Measurements from ENCODE around the gene SLMAP. TPM values are rescaled to one million over a fixed set of nuclear protein-coding genes. Genes with fewer than 3 reads are reported as not detected.

Gene SLMAP
- total RNA-seq, 1 donor from 2014 or later, result 116 TPM

- Mint-ChIP-seq H3K27me3 (ENCODE audit: low read depth) (no peaks in the 10 kb centered on the region), H3K36me3 (ENCODE audit: low read depth) (peaks cover 9% of the 10 kb centered on the region), H3K27ac (ENCODE audit: unreplicated experiment) (peak overlapping the region; percentile 82), H3K4me3 (ENCODE audit: unreplicated experiment) (peak overlapping the region; percentile 68), H3K9me3 (ENCODE audit: low read depth) (no peaks in the 10 kb centered on the region), H3K4me1 (ENCODE audit: low read depth) (peaks cover 47% of the 10 kb centered on the region)
- no peak for DNase-seq (ENCODE audit: low spot score)
- no peak for TF ChIP-seq CTCF (IDR thresholded peaks at IDR 0.05)
Observed at GRCh38 chr3:57890874-57891273, 134.8 kb downstream of the SLMAP start.

GRCh38 chr3:57892423-57892822 is 136.3 kb downstream of the SLMAP start:
- Mint-ChIP-seq H3K27ac (ENCODE audit: unreplicated experiment) (peak overlapping the region; percentile 74), H3K4me1 (ENCODE audit: low read depth) (peaks cover 58% of the 10 kb centered on the region), H3K36me3 (ENCODE audit: low read depth) (peaks cover 10% of the 10 kb centered on the region), H3K9me3 (ENCODE audit: low read depth) (no peaks in the 10 kb centered on the region), H3K27me3 (ENCODE audit: low read depth) (no peaks in the 10 kb centered on the region), H3K4me3 (ENCODE audit: unreplicated experiment) (peak overlapping the region; percentile 59)
- no peak for TF ChIP-seq CTCF (IDR thresholded peaks at IDR 0.05)
- no peak for DNase-seq (ENCODE audit: low spot score)

DNA sequence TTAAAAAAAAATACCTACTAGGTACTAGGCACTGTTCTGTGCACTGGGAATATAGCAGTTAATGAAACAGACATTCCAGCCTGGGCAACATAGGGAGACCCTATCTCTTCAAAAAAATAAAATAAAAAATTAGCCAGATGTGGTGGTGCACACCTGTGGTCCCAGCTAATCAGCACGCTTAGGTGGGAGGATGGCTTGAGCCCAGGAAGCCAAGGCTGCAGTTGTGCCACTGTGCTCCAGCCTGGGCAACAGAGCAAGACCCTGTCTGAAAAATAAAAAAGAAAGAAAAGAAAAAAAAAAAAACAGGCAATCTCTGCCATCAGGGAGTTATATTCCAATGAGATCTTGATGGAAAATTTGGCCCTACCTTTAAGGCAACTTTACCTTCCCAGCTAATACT is 137.0 kb downstream of the SLMAP start:
- Mint-ChIP-seq H3K27ac (ENCODE audit: unreplicated experiment) (peak overlapping the region; percentile 74), H3K36me3 (ENCODE audit: low read depth) (peaks cover 9% of the 10 kb centered on the region), H3K4me3 (ENCODE audit: unreplicated experiment) (no peak overlapping the region), H3K4me1 (ENCODE audit: low read depth) (peaks cover 58% of the 10 kb centered on the region), H3K9me3 (ENCODE audit: low read depth) (no peaks in the 10 kb centered on the region), H3K27me3 (ENCODE audit: low read depth) (no peaks in the 10 kb centered on the region)
- TF ChIP-seq CTCF (IDR thresholded peaks at IDR 0.05), result no peak
- no peak for DNase-seq (ENCODE audit: low spot score)

DNA sequence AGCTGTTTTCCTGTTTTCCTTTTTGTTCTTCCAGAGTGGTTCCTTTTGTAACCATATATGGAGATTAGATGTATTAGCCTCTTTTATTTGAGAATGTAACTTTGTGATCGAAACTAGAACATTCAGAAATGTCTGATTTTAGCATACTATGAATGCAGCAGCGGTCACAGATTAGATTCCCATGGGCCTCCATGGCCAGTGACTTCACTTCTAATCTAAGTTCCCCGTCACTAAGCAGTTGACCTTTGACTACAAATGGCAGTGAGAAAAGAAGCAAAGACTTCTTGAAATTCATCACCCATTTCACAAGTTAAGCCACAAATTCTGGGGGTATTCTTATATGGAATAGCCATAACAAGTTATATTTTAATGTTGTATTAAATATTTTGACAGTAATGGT is 137.6 kb downstream of the SLMAP start:
- H3K4me3 Mint-ChIP-seq (ENCODE audit: unreplicated experiment), result no peak overlapping the region
- H3K36me3 Mint-ChIP-seq (ENCODE audit: low read depth), result peaks cover 9% of the 10 kb centered on the region
- peak overlapping the region; percentile 74 for H3K27ac Mint-ChIP-seq (ENCODE audit: unreplicated experiment)
- DNase-seq (ENCODE audit: low spot score), result no peak
- H3K27me3 Mint-ChIP-seq (ENCODE audit: low read depth), result no peaks in the 10 kb centered on the region
- TF ChIP-seq CTCF (IDR thresholded peaks at IDR 0.05), result no peak
- H3K4me1 Mint-ChIP-seq (ENCODE audit: low read depth), result peaks cover 58% of the 10 kb centered on the region
- no peaks in the 10 kb centered on the region for H3K9me3 Mint-ChIP-seq (ENCODE audit: low read depth)

DNA sequence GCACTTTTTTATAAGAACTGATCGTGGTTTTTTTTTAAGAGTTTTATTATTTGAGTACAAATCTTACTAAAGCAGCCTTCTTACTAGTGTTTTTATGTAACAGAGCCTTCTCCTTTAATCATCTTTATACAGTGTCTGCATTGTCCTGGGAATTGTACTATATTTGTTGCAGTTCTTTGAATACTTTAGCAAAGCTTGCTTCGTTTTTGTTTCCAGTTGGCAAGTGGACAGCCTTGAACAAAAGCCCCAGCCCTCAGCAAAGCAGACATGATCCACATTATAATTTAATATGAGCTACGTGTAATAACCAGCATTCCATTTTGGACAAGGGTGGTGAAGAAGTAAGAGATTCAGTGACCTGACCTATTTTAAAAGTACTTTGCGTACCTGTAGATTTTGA is 139.9 kb downstream of the SLMAP start:
- peaks cover 40% of the 10 kb centered on the region for H3K4me1 Mint-ChIP-seq (ENCODE audit: low read depth)
- peaks cover 20% of the 10 kb centered on the region for H3K36me3 Mint-ChIP-seq (ENCODE audit: low read depth)
- no peaks in the 10 kb centered on the region for H3K9me3 Mint-ChIP-seq (ENCODE audit: low read depth)
- no peak for TF ChIP-seq CTCF (IDR thresholded peaks at IDR 0.05)
- DNase-seq (ENCODE audit: low spot score), result no peak
- H3K27me3 Mint-ChIP-seq (ENCODE audit: low read depth), result no peaks in the 10 kb centered on the region
- H3K27ac Mint-ChIP-seq (ENCODE audit: unreplicated experiment), result peak overlapping the region; percentile 77
- no peak overlapping the region for H3K4me3 Mint-ChIP-seq (ENCODE audit: unreplicated experiment)

Data from chondrocyte (in vitro differentiated cells).